IPS DF 19.7 (cell line): Measurements from ENCODE around the gene CD9.

Experiments used
- DNase-seq: peaks from one replicate; pipeline ENCODE4 v3.0.0-alpha.2; 2013; ENCODE audit warnings: low read depth, low spot score

Gene CD9

GRCh38 chr12:6221146-6221545, 20.9 kb downstream of the CD9 start:
- no peak for DNase-seq

GRCh38 chr12:6222078-6222654, 22.0 kb downstream of the CD9 start:
- no peak for DNase-seq

DNA sequence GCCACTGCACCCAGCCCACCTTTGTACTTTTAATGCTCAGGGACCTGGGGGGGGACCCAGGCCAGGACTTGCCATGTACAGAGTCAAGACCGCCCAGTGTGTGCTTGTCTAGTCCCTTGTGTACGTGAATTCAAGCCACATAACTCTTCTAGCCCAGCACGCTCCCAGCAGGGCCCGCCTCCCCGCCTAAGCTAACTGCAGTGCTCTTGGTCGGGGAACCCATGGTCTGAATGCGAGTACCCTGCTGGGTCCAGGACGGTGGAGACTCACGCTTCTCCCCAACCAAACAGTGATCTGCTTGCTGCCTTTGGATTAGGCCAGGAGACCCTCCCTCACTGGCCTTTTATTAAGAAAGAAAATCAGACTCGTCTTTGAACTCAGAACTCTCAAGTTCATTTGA, 23.3 kb downstream of the CD9 start:
- DNase-seq, result no peak

DNA sequence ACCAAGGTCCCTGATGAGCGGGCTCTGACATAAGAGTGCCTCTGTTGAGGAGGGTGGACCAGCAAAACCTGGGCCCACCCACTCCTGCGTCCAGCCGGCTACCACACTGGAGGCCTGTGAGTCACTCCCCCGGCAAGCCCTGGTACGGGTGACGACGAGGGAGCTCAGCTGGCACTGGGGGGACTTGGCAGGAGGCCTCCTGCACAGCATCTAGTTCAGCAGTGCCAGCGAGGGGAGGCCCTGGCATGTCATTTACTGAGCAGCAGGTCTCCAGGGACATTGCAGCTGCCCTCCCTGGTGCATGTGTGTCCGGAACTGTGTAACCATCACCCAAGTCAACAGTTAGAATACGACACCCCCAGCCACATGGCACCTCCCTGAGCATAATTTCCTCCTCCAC, 24.4 kb downstream of the CD9 start:
- no peak for DNase-seq

DNA sequence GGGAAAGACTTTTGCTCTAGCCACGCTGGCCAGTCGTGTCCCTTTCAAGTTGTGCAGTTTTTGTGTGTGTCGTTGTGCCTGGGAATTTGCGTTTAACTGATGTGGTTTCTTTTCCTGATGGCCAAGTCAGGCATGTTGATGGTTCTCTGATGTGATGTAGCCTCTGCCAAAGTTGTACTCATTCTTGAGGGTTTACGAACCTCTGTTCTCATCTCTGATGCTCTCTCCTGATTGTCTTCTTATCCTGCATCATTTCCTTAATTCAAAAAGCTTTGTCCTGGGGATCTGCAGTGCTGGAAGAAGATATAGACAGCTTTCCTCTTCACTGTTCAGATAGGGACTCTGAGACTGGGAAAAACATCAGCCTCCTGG, 25.4 kb downstream of the CD9 start:
- DNase-seq, result no peak

- DNase-seq, result no peak
Measured at GRCh38 chr12:6226002-6226678, 25.9 kb downstream of the CD9 start.

- no peak for DNase-seq
Measured at GRCh38 chr12:6226679-6227051, 26.5 kb downstream of the CD9 start.

- DNase-seq, result no peak
Measured at GRCh38 chr12:6228535-6229223, 28.5 kb downstream of the CD9 start.

GRCh38 chr12:6229224-6230218, 29.3 kb downstream of the CD9 start:
- DNase-seq, result no peak

GRCh38 chr12:6230321-6231110, 30.3 kb downstream of the CD9 start:
- no peak for DNase-seq

DNA sequence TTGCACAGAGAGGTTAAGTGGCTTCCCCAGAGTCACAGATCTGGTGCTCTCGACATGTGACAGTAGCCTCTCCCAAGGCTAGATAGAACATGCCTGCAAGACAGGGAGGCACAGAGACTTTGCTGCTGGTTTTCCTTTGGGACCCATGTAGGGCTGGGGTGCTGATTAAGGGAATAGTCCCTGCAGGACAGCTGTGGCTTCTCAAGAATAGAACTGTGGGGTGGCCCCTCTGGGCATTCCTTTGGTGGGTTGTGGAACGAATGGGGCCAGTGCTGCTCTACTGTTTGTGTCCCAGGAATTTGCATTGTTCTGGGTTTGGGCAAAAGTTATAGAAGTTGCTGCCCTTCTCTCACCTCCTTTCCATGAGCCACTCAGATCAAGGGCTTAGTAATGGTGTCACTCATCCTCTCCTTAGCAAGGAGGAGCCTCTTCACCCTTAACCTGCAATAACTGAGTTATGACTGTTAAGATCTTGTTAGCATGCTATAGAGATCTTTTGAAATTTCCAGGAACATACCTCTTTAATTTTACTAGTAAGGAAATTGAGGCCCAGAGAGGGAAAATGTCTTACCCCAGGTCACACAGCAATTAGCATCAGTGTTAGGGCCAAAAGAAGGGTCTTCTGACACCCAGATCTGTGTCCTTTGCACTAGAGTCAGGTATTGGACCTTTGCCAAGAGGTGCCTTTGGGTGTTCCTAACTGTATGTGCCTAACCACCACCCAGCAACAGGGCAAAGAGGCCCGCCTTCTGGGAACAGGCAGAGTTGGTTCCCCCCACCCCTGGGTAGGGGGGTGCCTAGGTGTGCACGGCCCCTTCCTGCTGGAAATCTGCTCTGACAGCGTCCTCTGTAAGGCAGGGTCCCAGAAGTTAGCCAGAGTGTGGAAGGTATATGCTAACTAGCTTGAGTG, 31.4 kb downstream of the CD9 start:
- DNase-seq, result no peak

GRCh38 chr12:6233121-6233971, 33.1 kb downstream of the CD9 start:
- no peak for DNase-seq

GRCh38 chr12:6234214-6234613, 34.0 kb downstream of the CD9 start:
- no peak for DNase-seq

GRCh38 chr12:6234906-6235305, 34.7 kb downstream of the CD9 start:
- no peak for DNase-seq

DNA sequence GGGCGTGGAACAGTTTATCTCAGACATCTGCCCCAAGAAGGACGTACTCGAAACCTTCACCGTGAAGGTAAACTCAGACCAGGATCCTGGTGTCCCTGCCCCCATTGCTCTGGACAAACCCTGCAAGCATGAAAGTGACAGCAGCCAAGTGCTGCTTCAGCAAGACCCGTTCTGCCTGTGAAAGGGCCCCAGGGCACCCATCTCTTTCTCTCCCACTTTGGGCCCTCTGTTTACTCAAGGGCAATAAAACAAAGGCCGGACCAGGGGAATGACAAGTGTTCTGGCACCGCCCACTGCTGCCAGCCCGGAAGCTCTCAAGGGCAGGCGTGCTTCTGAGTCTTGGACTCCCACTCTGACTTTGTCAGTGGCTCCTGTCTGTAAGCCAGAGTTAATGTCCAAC, 35.3 kb downstream of the CD9 start:
- no peak for DNase-seq

DNA sequence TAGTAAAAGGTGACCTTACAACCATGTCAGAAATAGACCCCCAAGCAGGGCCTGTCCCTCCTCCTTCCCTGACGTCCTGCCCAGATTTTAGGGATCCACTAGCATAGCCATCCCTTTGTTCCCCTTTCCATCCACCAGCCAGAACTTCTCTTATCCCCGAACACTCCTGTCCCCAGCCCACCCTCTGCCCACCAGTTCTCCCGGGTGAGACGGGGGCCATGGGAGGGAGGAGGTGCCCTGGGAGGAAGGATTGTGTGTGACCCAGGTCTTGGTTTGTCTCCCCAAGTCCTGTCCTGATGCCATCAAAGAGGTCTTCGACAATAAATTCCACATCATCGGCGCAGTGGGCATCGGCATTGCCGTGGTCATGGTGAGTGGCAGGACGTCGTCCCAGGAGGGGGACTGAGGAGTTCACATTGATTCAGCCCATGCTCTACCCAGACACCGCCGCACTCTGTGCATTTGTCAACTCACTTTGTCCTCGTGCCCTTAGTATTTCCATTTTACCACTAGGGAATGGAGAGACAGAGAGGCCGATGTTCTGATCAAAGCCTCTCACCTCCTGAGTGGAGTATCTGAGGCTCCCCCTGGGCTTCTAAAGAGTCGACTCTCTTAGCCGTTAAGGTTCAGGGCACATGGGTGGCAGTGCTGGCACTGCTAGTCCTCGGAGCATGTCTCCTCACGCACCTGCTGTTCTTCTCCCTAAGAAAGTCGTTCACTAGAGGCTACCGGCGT, 35.9 kb downstream of the CD9 start:
- DNase-seq, result no peak

GRCh38 chr12:6236641-6236940, 36.4 kb downstream of the CD9 start:
- no peak for DNase-seq

DNA sequence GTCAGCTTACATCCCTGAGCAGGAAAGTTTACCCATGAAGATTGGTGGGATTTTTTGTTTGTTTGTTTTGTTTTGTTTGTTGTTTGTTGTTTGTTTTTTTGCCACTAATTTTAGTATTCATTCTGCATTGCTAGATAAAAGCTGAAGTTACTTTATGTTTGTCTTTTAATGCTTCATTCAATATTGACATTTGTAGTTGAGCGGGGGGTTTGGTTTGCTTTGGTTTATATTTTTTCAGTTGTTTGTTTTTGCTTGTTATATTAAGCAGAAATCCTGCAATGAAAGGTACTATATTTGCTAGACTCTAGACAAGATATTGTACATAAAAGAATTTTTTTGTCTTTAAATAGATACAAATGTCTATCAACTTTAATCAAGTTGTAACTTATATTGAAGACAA, 37.6 kb downstream of the CD9 start:
- DNase-seq, result no peak

DNA sequence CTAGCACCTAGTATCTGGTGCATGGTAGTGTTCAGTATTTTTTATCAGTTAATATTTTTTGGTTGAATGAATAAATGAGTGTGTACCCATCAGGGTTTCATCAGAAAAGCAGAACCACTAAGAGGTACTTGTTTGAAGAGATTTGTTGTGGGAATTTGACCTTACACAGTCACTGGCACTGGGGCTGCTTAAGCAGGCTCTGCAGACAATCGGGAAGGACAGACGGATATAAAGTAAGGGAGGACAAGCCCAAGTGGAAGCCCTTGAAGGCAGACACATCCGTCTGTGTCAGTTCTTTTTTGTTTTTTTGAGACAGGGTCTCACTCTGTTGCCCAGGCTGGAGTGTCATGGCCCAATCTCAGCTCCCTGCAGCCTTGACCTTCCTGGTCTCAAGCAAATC, 38.7 kb downstream of the CD9 start:
- no peak for DNase-seq
